ENCODE measurements around the gene TAS2R14.

DNA sequence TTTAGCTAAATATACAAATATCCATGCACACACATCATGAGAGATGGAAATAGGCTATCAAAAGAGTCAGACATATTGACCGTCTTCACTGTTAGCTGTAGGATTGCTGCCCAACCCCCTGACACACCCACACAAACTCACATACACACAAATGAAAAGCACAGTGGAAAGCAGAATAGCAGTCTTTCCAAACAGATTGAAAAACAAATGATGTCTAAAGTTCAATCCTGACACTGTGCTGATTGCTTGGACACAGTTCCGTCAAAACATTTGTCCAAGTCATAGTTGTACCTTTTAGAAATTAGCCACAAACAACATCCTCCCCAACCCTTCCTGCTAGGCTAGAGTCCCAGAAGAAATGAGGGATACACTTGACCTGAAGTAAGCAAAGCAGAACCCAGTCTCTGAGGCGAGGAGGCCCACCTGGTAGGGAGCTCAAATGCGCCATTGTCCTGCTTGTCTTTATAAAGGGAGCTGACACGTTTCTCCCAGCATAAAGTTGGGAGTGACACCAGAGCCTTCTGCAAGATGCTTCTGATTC, 10.2 kb downstream of the TAS2R14 start, which contains the start of gene PRH2:
- TF ChIP-seq POLR2A (IDR thresholded peaks at IDR 0.05) = no peak
- TF ChIP-seq, protein P1, sequence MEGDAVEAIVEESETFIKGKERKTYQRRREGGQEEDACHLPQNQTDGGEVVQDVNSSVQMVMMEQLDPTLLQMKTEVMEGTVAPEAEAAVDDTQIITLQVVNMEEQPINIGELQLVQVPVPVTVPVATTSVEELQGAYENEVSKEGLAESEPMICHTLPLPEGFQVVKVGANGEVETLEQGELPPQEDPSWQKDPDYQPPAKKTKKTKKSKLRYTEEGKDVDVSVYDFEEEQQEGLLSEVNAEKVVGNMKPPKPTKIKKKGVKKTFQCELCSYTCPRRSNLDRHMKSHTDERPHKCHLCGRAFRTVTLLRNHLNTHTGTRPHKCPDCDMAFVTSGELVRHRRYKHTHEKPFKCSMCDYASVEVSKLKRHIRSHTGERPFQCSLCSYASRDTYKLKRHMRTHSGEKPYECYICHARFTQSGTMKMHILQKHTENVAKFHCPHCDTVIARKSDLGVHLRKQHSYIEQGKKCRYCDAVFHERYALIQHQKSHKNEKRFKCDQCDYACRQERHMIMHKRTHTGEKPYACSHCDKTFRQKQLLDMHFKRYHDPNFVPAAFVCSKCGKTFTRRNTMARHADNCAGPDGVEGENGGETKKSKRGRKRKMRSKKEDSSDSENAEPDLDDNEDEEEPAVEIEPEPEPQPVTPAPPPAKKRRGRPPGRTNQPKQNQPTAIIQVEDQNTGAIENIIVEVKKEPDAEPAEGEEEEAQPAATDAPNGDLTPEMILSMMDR (IDR thresholded peaks at IDR 0.05) = no peak
